ENCODE measurements around the gene FBXW7. TPM values are rescaled to one million over a fixed set of nuclear protein-coding genes. Genes with fewer than 3 reads are reported as not detected.

Gene FBXW7
- total RNA-seq, 1 donor from 2014 or later: 61.1 TPM

GRCh38 chr4:152471251-152471792 is 64.6 kb downstream of the FBXW7 start:
- H3K9me3 ChIP-seq: no peaks in the 10 kb centered on the region
- H3K27ac ChIP-seq: no peak overlapping the region
- TF ChIP-seq POLR2A (IDR thresholded peaks at IDR 0.05) (no peak), CTCF (IDR thresholded peaks at IDR 0.05) (no peak), POLR2AphosphoS5 (IDR thresholded peaks at IDR 0.05; ENCODE audit: insufficient read depth in 1 of 2, low read depth in 1 of 2) (no peak)
- no peaks in the 10 kb centered on the region for H3K36me3 ChIP-seq
- no peaks in the 10 kb centered on the region for H3K4me1 ChIP-seq
- no peak overlapping the region for H3K4me3 ChIP-seq
- intact Hi-C loops (cut with DNase I): no loop called here
- no peak for DNase-seq (ENCODE audit: extremely low spot score in 2 of 2)
- no peaks in the 10 kb centered on the region for H3K27me3 ChIP-seq

- Histone ChIP-seq H3K4me1 (no peaks in the 10 kb centered on the region), H3K4me3 (no peak overlapping the region), H3K36me3 (no peaks in the 10 kb centered on the region), H3K9me3 (no peaks in the 10 kb centered on the region), H3K27ac (no peak overlapping the region), H3K27me3 (no peaks in the 10 kb centered on the region)
- DNase-seq (ENCODE audit: extremely low spot score in 2 of 2): no peak
- TF ChIP-seq POLR2A (IDR thresholded peaks at IDR 0.05) (no peak), POLR2AphosphoS5 (IDR thresholded peaks at IDR 0.05; ENCODE audit: insufficient read depth in 1 of 2, low read depth in 1 of 2) (no peak)
- intact Hi-C loops (cut with DNase I): no loop called here
These were observed 67.5 kb downstream of the FBXW7 start for GRCh38 chr4:152468408-152468807.

- H3K9me3 ChIP-seq: no peaks in the 10 kb centered on the region
- no peak for DNase-seq (ENCODE audit: extremely low spot score in 2 of 2)
- no peak overlapping the region for H3K27ac ChIP-seq
- no peak overlapping the region for H3K4me3 ChIP-seq
- H3K4me1 ChIP-seq: no peaks in the 10 kb centered on the region
- intact Hi-C loops (cut with DNase I): no loop called here
- H3K36me3 ChIP-seq: no peaks in the 10 kb centered on the region
- TF ChIP-seq CTCF (IDR thresholded peaks at IDR 0.05): no peak
- TF ChIP-seq POLR2AphosphoS5 (IDR thresholded peaks at IDR 0.05; ENCODE audit: insufficient read depth in 1 of 2, low read depth in 1 of 2): no peak
- no peak for TF ChIP-seq POLR2A (IDR thresholded peaks at IDR 0.05)
- no peaks in the 10 kb centered on the region for H3K27me3 ChIP-seq
These were observed 68.8 kb downstream of the FBXW7 start for GRCh38 chr4:152467101-152467500.

- Histone ChIP-seq H3K27me3 (no peaks in the 10 kb centered on the region), H3K4me3 (no peak overlapping the region), H3K4me1 (no peaks in the 10 kb centered on the region), H3K36me3 (no peaks in the 10 kb centered on the region), H3K9me3 (no peaks in the 10 kb centered on the region), H3K27ac (no peak overlapping the region)
- TF ChIP-seq POLR2AphosphoS5 (IDR thresholded peaks at IDR 0.05; ENCODE audit: insufficient read depth in 1 of 2, low read depth in 1 of 2) (no peak), POLR2A (IDR thresholded peaks at IDR 0.05) (no peak), CTCF (IDR thresholded peaks at IDR 0.05) (no peak)
- DNase-seq (ENCODE audit: extremely low spot score in 2 of 2): no peak
- intact Hi-C loops (cut with DNase I): no loop called here
These were observed 71.7 kb downstream of the FBXW7 start for GRCh38 chr4:152464030-152464823.

- no peaks in the 10 kb centered on the region for H3K9me3 ChIP-seq
- H3K36me3 ChIP-seq: no peaks in the 10 kb centered on the region
- no peak overlapping the region for H3K27ac ChIP-seq
- no peak overlapping the region for H3K4me3 ChIP-seq
- intact Hi-C loops (cut with DNase I): no loop called here
- no peak for DNase-seq (ENCODE audit: extremely low spot score in 2 of 2)
- TF ChIP-seq CTCF (IDR thresholded peaks at IDR 0.05) (no peak), POLR2A (IDR thresholded peaks at IDR 0.05) (no peak), POLR2AphosphoS5 (IDR thresholded peaks at IDR 0.05; ENCODE audit: insufficient read depth in 1 of 2, low read depth in 1 of 2) (no peak)
- H3K4me1 ChIP-seq: no peaks in the 10 kb centered on the region
- H3K27me3 ChIP-seq: no peaks in the 10 kb centered on the region
These were observed 72.3 kb downstream of the FBXW7 start for GRCh38 chr4:152463562-152463961.
